HepG2 (cell line): ENCODE measurements around the gene AGRN. TPM values are rescaled to one million over a fixed set of nuclear protein-coding genes. Genes with fewer than 3 reads are reported as not detected.

Source experiments
- ARID2 ChIP-seq: sonication (generic); formaldehyde crosslinking; IDR thresholded peaks from 2 replicates; pipeline ENCODE4 v1.8.1; 2022; ENCODE audit warnings: mild to moderate bottlenecking, missing genetic modification reagents, borderline replicate concordance
- DNMT1 ChIP-seq: sonication (generic); formaldehyde crosslinking; IDR thresholded peaks from 2 replicates; pipeline ENCODE4 v1.5.1; 2020; ENCODE audit warnings: mild to moderate bottlenecking, missing genetic modification reagents
- DRAP1 ChIP-seq: IDR thresholded peaks from 2 replicates; pipeline ENCODE4 v1.6.1; 2016; ENCODE audit warnings: missing genetic modification reagents, missing compliant biosample characterization
- FOSL2 ChIP-seq: sonication (generic); formaldehyde crosslinking; IDR thresholded peaks from 2 replicates; pipeline ENCODE4 v1.4.0; 2020; ENCODE audit warnings: missing genetic modification reagents
- FOXA3 ChIP-seq: IDR thresholded peaks from 2 replicates; pipeline ENCODE4 v1.6.1; 2016; ENCODE audit warnings: missing genetic modification reagents, missing compliant biosample characterization
- HDAC6 ChIP-seq: fragments of 200-600 bp; sonication (generic); IDR thresholded peaks from 2 replicates; pipeline ENCODE4 v1.7.0; 2017; ENCODE audit warnings: mild to moderate bottlenecking, antibody characterized with exemption, low read length, low read depth
- MATR3 ChIP-seq: sonication (generic); formaldehyde crosslinking; IDR thresholded peaks from 2 replicates; pipeline ENCODE4 v1.4.0; 2020; ENCODE audit warnings: missing genetic modification reagents
- MEIS1 ChIP-seq: sonication (generic); formaldehyde crosslinking; IDR thresholded peaks from 2 replicates; pipeline ENCODE4 v1.9.0; 2021; ENCODE audit warnings: mild to moderate bottlenecking, missing genetic modification reagents, moderate library complexity, borderline replicate concordance
- NFRKB ChIP-seq: fragments of 450-650 bp; IDR thresholded peaks from 2 replicates; pipeline ENCODE4 v1.6.1; 2017
- RBFOX2 ChIP-seq: fragments of 200-400 bp; formaldehyde crosslinking; IDR thresholded peaks from 2 replicates; pipeline ENCODE4 v1.6.1; 2017; ENCODE audit warnings: low read depth, mild to moderate bottlenecking, low read length
- SAFB2 ChIP-seq: sonication (generic); formaldehyde crosslinking; IDR thresholded peaks from 2 replicates; pipeline ENCODE4 v1.5.1; 2020; ENCODE audit warnings: missing genetic modification reagents, low read depth, mild to moderate bottlenecking, borderline replicate concordance
- XRCC5 ChIP-seq: fragments of 200-400 bp; formaldehyde crosslinking; optimal IDR thresholded peaks from 2 replicates; pipeline ENCODE3; 2017; ENCODE audit warnings: mild to moderate bottlenecking, low read length
- ZBTB25 ChIP-seq: IDR thresholded peaks from 2 replicates; pipeline ENCODE4 v1.6.1; 2018; ENCODE audit warnings: missing genetic modification reagents
- ZBTB38 ChIP-seq: sonication (generic); formaldehyde crosslinking; IDR thresholded peaks from 2 replicates; pipeline ENCODE4 v1.5.1; 2020; ENCODE audit warnings: mild to moderate bottlenecking, missing genetic modification reagents
- ZNF10 ChIP-seq: sonication (generic); formaldehyde crosslinking; IDR thresholded peaks from 2 replicates; pipeline ENCODE4 v1.4.0; 2020; ENCODE audit warnings: mild to moderate bottlenecking, low read depth, missing genetic modification reagents, borderline replicate concordance
- ZNF180 ChIP-seq: sonication (generic); formaldehyde crosslinking; IDR thresholded peaks from 2 replicates; pipeline ENCODE4 v1.4.0; 2020; ENCODE audit warnings: low read depth, missing genetic modification reagents, borderline replicate concordance
- ZNF512 ChIP-seq: sonication (generic); formaldehyde crosslinking; IDR thresholded peaks from 2 replicates; pipeline ENCODE4 v1.4.0; 2020; ENCODE audit warnings: mild to moderate bottlenecking, missing genetic modification reagents
- ZNF513 ChIP-seq: sonication (generic); formaldehyde crosslinking; conservative IDR thresholded peaks from 2 replicates; pipeline ENCODE4 v1.5.0; 2020; ENCODE audit warnings: missing genetic modification reagents
- ZNF577 ChIP-seq: sonication (generic); formaldehyde crosslinking; IDR thresholded peaks from 2 replicates; pipeline ENCODE4 v1.4.0; 2020; ENCODE audit warnings: mild to moderate bottlenecking, low read depth, missing genetic modification reagents, borderline replicate concordance
- ZNF784 ChIP-seq: sonication (generic); formaldehyde crosslinking; IDR thresholded peaks from 2 replicates; pipeline ENCODE4 v1.5.1; 2020; ENCODE audit warnings: missing genetic modification reagents, mild to moderate bottlenecking, borderline replicate concordance
- ZNF841 ChIP-seq: sonication (generic); formaldehyde crosslinking; IDR thresholded peaks from 2 replicates; pipeline ENCODE4 v1.8.1; 2023; ENCODE audit warnings: missing genetic modification reagents, borderline replicate concordance
- ZSCAN30 ChIP-seq: sonication (generic); formaldehyde crosslinking; IDR thresholded peaks from 2 replicates; pipeline ENCODE4 v1.5.0; 2020; ENCODE audit warnings: mild to moderate bottlenecking, missing genetic modification reagents
- ZSCAN9 ChIP-seq: IDR thresholded peaks from 2 replicates; pipeline ENCODE4 v1.6.1; 2016; ENCODE audit warnings: borderline replicate concordance
- ZZZ3 ChIP-seq: sonication (generic); formaldehyde crosslinking; IDR thresholded peaks from 2 replicates; pipeline ENCODE4 v1.4.0; 2020; ENCODE audit warnings: missing genetic modification reagents, mild to moderate bottlenecking, borderline replicate concordance
- polyA plus RNA-seq, 8 experiments: library from polyadenylated mRNA; depleted of rRNA in 3 of 8; stranded (reverse) in 7 of 8; unstranded in 1 of 8; fragments of >200 nt; fragmentation: Illumina TruSeq in 4 of 8; extraction: Trizol in 4 of 8; gene quantifications; 2 replicates each; pipeline versions ENCODE4 v1.2.1 to v1.2.3, GENCODE V29; 2011 to 2016; ENCODE audit warnings: low read depth in 4 of 8, missing spikeins in 1 of 8, mixed read lengths in 1 of 8; ENCODE audit not compliant: insufficient read depth in 1 of 8
- total RNA-seq, 5 experiments: library from RNA; depleted of rRNA; stranded (reverse); fragments of >200 nt; fragmentation: Illumina TruSeq; extraction: Trizol; gene quantifications; 2 replicates each; pipeline ENCODE4 v1.2.3, GENCODE V29; 2016; ENCODE audit warnings: low read depth in 1 of 5

Gene AGRN
- total and polyA plus RNA-seq, 2 of the 13 experiments (the other 11 are each of a cell fraction or from before 2014, with no cell fraction given), result 29.8 to 65.2 TPM

GRCh38 chr1:1063945-1064831 lies 44.3 kb downstream of the AGRN start (continued):
- no peak for TF ChIP-seq ZNF180 (CRISPR knock-in tag)
- TF ChIP-seq ZNF513 (CRISPR knock-in tag), result 0 out of 2 replicates have a peak, but pooled peaks have one; percentile 82
- TF ChIP-seq MATR3 (CRISPR knock-in tag), result no peak
- TF ChIP-seq DNMT1 (CRISPR knock-in tag), result no peak
- TF ChIP-seq ZNF10 (CRISPR knock-in tag), result no peak
- peak; percentile 90; the same call in 1 of the 2 replicates for TF ChIP-seq ZNF784 (CRISPR knock-in tag)
- peak; percentile 43 for TF ChIP-seq FOXA3
- TF ChIP-seq FOSL2, result peak; percentile 99
- TF ChIP-seq HDAC6, result no peak
- no peak for TF ChIP-seq ZNF577 (CRISPR knock-in tag)
- peak; percentile 77 for TF ChIP-seq RBFOX2
- TF ChIP-seq NFRKB, result no peak
- peak; percentile 71 for TF ChIP-seq XRCC5
- 0 out of 2 replicates have a peak, but pooled peaks have one; percentile 30 for TF ChIP-seq ZNF512 (CRISPR knock-in tag)
- TF ChIP-seq MEIS1 (CRISPR knock-in tag), result peak; percentile 95
- no peak; the same call in 1 of the 2 replicates for TF ChIP-seq SAFB2
- TF ChIP-seq ZBTB25, result no peak
- TF ChIP-seq ZSCAN30 (CRISPR knock-in tag), result no peak
- no peak for TF ChIP-seq DRAP1 (CRISPR knock-in tag)
- TF ChIP-seq ZBTB38 (CRISPR knock-in tag), result peak; percentile 74
- no peak for TF ChIP-seq ARID2 (CRISPR knock-in tag)
- no peak for TF ChIP-seq ZZZ3
- TF ChIP-seq ZSCAN9 (CRISPR knock-in tag), result no peak; the same call in 1 of the 2 replicates
- TF ChIP-seq ZNF841, result no peak
